OCI-LY3 (cell line): ENCODE measurements around the gene MYOCD.

Experiments
- EZH2phosphoT487 ChIP-seq: fragments of 200-600 bp; shearing (Covaris generic); IDR thresholded peaks from 2 replicates; pipeline ENCODE4 v1.6.1; 2018; ENCODE audit warnings: antibody characterized with exemption, mixed run types, low read depth
- TF ChIP-seq, protein P1 (sequence below): fragments of 200-600, 300-600 bp; sonication (generic); IDR thresholded peaks from 2 replicates; pipeline ENCODE4 v1.5.1; 2014; ENCODE audit warnings: antibody characterized with exemption, low read length, low read depth

DNA sequence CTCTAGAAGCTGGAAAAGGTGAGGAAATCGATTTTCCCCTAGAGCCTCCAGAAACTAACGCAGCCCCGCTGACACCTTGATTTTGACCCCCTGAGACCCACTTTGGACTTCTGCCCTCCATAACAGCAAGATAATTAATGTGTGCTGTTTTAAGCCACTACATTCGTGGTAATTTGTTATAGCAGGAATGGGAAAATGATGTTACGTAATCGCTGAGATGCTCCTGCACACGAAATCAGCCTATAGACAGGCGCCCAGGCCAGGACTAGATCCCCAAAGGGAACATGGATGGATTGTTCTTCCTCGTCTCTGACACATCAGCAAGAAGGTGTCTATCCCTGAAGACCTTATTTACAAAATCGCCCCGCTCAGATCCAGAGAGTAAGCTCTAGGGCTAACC is 1.4 kb upstream of the MYOCD start:
- TF ChIP-seq, protein P1, sequence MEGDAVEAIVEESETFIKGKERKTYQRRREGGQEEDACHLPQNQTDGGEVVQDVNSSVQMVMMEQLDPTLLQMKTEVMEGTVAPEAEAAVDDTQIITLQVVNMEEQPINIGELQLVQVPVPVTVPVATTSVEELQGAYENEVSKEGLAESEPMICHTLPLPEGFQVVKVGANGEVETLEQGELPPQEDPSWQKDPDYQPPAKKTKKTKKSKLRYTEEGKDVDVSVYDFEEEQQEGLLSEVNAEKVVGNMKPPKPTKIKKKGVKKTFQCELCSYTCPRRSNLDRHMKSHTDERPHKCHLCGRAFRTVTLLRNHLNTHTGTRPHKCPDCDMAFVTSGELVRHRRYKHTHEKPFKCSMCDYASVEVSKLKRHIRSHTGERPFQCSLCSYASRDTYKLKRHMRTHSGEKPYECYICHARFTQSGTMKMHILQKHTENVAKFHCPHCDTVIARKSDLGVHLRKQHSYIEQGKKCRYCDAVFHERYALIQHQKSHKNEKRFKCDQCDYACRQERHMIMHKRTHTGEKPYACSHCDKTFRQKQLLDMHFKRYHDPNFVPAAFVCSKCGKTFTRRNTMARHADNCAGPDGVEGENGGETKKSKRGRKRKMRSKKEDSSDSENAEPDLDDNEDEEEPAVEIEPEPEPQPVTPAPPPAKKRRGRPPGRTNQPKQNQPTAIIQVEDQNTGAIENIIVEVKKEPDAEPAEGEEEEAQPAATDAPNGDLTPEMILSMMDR, result no peak
- no peak for TF ChIP-seq EZH2phosphoT487
